ENCODE results near the gene RGS19.

RGS19 gene

DNA sequence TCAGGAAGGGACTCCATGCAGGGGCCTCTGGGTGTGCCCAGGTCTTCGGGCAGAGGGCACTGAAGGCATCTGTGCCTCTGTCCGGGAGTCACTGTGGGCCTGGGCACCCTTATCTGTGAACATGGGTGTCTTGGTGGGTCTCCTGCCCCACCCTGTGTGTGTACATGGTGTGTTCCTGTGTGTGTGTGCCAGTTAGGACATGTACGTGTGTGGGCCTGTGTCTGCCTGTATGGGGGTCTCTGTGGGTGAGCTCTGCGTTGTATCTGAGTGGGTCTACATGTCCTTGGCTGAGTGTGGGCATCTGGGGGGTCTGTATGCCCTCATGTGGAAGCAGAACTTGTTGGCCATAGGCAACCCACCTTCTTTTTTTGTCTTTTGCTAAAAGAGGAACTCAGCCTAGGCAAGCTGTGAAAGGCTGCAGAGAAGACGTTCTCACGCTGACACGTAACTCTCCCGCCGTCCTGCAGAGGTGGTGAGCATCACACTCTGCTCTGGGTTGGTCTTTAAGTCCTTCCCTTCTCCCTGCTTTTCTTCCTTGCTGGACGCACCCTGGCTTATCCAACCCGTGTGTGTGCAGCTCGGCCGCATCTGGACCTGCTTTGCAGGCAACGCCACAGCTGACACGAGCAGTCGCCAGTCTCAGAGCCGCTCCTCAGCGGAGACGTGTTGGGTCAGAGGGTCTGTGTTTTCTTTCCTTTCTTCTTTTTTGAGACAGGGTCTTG, 28.6 kb upstream of the RGS19 start:
- no peak for DNase-seq (ENCODE audit: low read depth)

DNA sequence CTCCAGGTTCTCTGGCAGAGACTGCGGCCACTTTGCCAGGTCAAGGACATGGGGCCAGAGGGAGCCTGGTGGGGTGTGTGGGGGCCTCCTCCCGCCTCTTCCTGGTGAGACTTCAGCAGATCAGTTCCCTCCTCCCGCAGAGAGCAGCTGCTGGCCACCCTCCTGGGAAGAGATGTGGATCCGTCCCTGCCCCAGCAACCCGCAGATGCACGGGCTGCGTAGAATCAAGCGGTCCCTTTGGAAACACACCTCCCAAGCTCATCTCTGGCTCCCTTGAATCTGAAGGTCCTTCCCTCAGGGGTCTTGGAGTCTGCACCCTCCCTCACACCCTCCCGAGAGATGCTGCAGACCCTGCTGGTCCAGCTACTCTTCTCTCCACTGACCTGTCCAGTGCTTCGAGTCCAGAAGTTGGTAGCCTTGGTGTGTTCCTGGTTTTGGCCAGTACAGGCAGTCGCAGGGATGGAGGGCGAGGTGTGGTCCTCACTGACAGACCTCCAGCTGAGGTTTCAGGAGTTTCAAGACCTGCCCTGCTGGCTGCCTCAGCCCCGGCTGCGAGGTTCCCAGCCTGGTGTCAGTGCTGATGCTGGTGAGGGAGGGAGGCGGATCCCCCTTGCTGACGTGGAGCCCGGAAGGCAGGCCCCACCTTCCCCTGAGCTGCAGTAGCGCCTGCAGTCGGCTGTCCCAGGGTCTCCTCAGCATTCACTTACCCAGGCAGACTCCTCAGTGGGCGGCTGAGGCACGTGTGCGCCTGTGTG, 27.8 kb upstream of the RGS19 start, which contains the start of gene NPBWR2:
NPBWR2 (minus strand) TSS at position 585 of the 755 bp plus-strand sequence. CDS start 734 bp downstream, outside the sequence.
- no peak for DNase-seq (ENCODE audit: low read depth)

DNA sequence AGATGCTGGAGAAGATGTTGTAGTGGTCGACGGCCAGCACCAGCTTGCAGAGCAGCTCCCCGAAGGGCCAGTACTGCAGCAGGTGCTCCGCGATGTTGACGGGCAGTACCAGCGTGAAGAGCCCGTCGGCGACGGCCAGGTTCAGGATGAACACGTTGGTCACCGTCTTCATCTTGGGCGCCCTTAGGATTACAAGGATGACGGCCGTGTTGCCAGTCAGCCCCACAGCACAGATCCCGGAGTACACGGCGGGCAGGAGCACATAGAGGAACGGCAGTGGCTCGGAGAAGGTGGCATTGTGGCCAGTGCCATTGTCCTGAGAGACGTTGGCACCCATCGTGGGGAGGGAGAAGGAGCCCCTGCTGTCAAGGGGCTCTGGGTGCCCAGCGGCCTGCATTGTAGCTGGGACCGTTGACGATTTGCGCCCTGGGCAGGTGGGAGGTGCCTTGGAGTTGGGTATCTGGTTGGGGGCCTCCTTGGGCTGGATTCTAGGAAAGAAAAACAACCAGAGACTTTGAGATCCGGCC, 27.2 kb upstream of the RGS19 start:
- DNase-seq (ENCODE audit: low read depth) = no peak

DNA sequence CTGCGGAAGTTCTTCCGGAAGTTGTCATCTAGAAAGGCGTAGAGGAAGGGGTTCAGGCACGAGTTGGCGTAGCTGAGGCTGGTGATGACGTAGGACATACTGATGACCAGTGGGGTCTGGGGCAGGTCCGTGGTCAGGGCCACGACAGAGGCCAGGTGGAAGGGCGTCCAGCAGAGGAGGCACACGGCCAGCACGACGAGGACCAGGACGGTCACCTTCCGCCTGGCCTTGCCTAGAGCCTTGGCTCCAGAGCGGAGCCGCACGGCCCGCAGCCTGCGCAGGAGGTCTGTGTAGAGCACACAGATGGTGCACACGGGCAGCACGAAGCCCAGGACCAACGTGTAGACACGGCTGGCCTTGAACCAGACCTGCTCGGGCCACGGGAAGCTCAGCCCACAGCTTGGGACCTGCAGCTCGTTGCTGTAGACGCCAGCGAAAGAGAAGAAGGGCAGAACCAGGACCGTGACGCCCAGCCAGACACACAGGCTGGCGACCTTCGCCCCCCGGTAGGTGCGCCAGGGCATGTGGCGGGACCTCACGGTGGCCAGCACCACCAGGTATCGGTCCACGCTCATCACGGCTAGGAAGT, 26.6 kb upstream of the RGS19 start:
- DNase-seq (ENCODE audit: low read depth) = no peak

DNA sequence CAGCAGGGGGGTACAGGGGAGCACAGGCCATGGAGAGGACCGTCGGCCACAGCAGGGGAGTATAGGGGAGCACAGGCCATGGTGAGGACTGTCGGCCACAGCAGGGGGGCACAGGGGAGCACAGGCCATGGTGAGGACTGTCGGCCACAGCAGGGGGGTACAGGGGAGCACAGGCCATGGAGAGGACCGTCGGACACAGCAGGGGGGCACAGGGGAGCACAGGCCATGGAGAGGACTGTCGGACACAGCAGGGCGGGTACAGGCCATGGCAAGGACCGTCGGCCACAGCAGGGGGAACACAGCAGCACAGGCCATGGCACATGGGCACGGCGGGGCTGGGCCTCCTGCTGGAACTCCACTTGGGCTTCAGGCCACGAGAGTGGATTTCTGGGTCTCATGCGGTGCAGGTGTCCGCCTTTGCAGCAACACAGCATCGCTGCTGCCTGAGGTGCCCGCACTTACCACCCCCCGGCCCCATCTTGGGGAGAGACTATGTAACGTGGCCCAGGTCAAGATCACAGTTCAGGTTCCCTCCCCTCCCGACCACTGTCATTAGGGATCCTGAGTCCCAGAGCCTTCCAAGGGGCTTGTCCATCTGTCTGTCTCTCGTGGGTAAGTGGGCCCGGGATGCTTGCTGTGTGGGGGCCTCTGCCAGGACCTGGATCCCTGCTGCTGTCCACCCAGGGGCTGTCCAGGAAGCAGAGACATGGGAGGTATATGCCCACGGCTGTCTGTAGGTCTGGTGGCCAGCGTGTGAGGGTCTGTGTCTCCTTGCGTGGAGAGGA, 25.5 kb upstream of the RGS19 start:
- DNase-seq (ENCODE audit: low read depth) = no peak

DNA sequence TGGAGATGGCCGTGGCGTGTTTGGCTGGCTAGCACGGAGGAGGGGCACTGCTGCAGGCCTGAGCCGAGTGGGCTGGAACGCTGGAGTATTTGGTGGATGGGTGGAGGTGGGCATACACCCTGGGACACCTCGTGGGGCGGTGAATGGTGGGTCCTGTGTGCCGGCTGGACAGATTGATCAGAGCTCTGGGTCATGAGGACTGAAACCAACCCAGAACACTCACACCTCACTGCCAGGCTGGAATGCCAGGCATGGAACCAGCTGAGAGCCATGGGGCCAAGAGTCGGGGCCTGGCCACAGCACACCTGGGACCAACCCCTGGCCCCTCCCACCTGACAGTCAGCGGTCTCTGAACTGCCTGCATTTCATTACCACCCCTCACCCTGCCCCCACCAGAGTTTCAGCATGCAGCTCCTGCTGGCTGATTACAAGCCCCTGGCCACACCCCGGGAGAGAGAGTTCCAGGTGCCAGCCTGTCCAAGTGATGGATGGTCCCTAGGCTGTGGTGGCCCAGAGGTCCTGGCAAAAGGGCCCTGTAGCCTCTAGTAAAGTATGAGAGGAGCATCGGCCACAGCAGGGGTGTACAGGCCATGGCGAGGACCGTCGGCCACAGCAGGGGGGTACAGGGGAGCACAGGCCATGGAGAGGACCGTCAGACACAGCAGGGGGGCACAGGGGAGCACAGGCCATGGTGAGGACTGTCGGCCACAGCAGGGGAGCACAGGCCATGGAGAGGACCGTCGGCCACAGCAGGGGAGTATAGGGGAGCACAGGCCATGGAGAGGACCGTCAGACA, 24.8 kb upstream of the RGS19 start:
- DNase-seq (ENCODE audit: low read depth) = no peak

DNA sequence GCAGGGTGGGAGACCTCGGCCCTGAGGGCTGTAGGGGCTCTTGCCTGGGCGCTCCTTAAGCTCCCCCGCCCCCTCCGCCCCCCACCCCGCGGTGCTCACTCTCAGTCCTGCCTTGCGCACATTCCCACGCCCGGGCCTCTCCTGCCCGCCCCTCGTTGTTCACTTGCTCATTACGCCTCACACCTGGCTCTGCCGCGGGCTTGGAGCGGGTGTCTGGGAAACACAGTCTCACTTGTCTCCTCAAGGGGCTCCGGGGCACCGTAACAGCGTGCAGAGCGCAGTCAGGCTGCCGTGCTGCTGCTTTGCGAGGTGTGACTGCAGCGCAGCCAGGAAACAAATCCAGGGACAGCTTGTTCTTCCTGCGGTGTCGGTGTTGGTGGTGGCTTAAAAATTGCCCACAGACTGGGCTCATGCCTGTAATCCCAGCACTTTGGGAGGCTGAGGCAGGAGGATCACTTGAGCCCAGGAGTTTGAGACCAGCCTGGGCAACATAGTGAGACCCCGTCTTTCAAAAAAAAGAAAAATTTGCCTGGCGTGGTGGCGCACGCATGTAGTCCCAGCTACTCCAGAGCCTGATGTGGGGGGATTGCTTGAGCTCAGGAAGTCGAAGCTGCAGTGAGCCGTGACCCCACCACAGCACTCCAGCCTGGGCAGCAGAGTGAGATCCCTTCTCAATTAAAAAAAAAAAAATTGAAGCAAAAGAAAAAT, 23.5 kb upstream of the RGS19 start:
- DNase-seq (ENCODE audit: low read depth) = no peak

DNA sequence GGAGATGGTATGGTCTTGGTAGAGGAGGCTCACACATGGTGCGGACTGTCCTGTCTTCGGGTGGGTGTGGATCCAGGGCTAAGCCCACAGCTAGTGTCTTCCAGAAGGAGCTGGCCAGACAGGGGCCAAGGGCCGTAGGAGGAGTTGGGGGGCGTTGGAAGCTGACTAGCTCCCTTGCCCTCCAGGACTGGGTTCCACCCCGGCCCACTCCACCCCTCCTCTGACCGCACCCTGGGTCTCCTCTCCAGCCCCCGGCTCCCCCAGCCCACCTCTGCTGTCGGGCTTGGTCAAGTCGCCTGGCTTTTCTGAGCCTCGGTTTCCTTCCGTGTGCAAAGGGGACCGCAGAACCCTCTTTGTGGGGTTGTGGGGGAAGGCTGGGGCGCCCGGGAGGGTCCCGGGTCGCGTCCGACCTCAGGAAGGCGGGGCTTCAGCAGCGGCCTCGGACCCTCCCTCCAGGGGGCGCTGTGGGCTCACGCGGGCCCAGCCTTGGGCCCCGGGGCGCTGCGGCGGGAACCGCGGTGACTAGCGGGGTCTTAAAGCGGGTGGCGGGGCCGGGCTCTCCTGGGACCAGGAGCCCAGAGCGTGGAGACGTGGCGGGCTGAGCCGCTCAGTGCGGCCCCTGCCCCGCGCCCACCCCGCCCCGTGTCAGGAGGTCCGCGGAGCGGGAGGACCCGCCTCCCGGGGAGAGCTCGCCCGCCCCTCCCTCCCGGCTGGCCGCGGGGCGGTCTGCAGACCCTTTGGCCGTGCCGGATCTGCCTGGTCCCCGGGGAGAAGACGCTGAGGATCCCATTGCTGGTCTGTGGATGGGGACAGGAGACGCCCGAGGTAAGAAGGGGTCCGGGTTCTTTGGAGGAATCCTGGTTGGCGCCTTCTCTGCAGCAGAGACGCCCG, 22.7 kb upstream of the RGS19 start:
- DNase-seq (ENCODE audit: low read depth) = no peak

DNA sequence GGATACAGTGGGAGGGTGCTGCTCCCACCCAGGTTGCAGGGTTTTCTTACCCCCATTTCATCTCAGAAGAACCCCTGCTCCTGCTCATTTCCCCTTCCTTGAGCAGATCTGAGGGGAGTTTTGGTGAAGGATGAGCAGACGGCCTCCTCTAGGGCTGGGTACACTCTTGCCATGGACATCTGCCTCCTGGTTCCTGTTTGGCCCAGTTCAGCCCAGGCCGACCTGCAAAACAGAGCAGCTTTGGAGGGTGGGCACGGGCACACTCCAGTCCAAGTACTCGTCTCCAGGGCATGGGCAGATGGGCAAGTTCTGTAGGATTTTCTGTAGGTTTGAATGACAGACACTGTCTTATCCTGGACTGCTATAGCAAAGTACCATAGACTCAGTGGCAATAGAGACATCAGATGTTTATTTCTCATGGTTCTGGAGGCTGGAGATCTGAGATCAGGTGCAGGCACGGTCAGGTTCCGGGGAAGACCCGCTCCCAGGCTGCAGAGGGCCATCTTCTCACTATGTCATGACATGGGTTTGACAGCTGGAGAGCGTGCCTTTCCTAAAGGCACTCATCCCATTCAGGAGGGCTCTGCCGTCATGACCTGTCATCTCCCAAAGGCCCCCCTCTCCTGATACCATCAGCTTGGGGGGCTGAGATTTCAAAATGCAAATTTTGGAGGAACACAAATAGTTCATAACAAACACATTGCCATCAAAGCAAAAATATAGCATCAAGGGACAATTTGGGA, 21.8 kb upstream of the RGS19 start:
- no peak for DNase-seq (ENCODE audit: low read depth)

DNA sequence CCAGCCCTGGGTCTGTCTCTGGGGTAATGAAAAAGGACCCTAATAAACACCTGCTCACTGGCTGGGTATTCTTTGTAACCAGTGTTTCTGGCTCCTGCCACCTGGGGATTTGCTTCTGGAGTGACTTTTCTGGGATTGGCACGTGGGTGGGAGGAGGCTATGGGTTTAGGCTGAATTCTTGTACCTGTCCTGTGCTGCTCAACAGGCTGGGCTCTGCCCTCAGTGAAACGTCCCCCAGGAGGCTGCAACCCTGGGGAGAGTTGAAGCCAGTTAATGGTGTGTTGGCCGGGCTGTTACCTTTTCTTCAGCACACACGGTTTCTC, 21.2 kb upstream of the RGS19 start:
- no peak for DNase-seq (ENCODE audit: low read depth)

DNA sequence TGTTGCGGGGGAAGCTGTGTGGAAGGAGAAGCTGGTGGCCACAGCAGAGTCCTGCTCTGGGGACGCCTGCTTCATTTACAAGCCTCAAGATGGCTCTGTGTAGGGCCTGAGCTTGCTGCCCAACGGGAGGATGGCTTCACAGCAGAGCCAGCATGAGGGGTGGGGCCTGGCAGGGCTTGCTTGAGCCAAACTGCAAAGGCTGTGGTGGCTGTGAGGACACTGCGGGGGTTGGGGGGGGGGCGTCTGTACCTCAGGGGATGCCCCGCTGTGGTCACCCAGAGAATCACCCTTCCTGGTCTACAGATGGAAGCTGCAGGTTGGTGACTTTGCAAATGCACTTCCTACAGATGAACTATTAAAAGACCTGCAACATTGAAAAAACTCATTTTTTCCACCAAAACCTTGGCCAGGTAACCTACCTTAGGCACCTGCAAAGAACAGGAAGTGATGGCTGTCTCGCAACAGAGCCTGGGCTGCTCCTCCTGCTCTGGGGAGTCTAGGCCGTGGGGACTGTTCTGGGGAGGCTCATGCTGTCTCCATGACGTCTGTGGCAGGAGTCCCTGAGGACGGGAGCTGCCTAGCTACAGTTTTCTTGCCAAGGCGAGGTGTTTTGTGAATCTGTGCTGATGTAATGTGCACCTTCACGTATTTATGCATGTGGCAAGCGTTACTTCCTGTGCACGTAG, 20.7 kb upstream of the RGS19 start:
- no peak for DNase-seq (ENCODE audit: low read depth)

DNA sequence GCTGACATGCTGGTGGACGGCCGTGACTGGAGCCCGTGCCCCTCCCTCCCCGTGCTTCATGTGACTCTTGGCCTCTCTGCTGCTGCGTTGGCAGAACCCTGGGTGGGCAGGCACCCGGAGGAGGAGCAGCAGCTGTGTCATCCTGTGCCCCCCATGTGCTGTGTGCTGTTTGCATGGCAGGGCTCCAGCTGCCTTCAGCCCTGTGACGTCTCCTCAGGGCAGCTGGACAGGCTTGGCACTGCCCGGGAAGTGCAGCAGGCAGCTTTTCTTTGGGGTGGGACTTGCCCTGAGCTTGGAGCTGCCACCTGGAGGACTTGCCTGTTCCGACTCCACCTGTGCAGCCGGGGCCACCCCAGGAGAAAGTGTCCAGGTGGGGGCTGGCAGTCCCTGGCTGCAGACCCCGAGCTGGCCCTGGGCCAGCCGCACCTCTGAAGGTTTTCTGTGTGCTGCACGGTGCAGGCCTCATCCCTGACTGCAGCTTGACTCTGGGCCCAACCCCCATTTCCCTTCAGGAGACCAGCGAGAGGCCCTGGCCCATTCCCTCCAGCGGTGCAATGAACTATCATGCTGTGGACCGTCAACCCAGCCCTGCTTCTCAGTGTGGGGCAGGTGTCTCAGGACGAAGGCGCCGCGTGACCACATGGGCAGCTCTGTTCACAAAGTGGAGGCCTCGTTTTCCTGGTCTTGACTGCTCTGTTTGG, 19.9 kb upstream of the RGS19 start:
- DNase-seq (ENCODE audit: low read depth) = no peak

DNA sequence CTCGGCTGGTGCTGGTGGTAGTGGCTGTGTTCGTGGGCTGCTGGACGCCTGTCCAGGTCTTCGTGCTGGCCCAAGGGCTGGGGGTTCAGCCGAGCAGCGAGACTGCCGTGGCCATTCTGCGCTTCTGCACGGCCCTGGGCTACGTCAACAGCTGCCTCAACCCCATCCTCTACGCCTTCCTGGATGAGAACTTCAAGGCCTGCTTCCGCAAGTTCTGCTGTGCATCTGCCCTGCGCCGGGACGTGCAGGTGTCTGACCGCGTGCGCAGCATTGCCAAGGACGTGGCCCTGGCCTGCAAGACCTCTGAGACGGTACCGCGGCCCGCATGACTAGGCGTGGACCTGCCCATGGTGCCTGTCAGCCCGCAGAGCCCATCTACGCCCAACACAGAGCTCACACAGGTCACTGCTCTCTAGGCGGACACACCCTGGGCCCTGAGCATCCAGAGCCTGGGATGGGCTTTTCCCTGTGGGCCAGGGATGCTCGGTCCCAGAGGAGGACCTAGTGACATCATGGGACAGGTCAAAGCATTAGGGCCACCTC, 19.2 kb upstream of the RGS19 start:
- DNase-seq (ENCODE audit: low read depth) = no peak

DNA sequence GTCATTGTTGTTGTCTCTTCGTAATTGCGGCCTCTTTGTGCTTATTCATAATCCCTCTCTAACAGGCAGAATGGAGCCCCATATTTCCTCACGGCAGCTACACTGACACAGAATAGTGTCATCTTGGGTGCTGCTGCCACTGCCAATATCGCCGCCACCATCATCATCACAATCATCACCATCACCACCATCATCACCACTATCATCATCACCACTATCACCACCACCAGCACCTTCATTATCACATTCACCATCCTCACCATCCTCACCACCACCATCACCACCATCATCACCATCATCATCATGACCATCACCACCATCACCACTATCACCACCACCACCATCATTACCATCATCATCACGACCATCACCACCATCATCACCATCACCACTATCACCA, 17.2 kb upstream of the RGS19 start:
- DNase-seq (ENCODE audit: low read depth) = no peak

DNA sequence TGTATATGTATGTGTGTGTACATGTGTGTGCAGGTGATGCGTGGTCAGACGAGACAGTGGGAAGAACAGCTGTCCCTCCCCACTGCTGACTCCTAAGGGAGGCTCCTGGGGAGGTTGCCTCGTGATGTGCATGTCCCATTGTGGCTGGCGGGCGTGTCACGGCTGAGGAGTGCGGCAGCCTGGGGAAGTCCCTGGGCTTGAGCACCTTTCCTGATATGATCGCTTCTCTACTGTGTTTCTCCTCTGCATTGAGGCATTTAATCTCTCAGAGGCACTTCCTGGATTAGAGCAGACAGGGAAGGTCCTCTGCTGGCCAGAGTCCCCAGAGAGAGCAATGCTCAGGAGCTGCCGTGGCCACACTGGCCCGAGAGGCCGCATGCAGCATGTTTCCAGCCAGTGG, 16.6 kb upstream of the RGS19 start:
- no peak for DNase-seq (ENCODE audit: low read depth)

DNA sequence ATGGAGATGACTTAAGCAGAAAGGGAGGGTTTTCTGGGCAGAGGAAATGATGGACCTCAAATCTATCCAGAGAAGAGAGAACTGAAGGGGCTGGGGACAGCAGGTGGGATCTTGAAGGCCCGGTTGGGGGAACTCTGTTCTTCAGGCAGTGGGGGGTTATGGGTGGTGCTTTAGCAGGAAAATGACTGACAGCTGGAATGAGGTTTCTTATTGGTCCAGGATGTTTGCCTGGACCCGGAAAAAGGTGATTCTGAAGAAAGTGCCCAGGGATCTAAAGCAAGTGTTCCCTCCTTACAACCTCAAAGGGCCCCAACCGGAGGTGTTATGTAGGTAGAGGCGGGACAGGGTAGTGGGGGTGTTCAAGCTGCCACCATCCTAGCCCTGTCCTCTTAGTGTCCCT, 16.1 kb upstream of the RGS19 start:
- no peak for DNase-seq (ENCODE audit: low read depth)

DNA sequence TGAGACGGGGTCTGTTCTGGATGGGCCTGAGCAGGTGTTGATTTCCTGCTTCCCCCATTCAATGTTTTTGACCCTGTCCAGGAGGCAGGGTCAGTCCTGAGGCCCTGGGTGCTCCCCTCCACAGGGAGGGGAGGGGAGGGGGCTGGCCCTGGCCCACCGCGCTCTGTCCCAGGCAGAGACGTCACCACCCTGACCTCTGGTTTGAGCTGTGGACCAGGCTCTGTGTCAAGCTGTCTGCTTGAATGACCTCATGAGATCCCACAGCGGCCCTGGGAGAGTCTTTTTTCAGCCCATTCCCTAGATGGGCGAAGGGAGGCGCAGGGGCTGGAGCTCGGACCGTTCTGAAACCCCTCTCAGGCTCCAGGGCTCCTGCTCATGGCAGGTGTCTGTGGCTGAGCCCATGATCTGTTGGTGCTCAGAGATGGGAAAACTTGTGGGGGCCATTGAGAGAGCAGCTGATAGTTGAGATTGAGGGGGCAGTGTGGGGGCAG, 13.7 kb upstream of the RGS19 start:
- no peak for DNase-seq (ENCODE audit: low read depth)
